HepG2 (cell line): ENCODE measurements around the gene ACBD6. TPM values are rescaled to one million over a fixed set of nuclear protein-coding genes. Genes with fewer than 3 reads are reported as not detected.

Source experiments
- ATAC-seq: fragments of 200-7000 bp; cut with Tn5 transposase; 3 replicates; pipeline ENCODE4 v1.9.1; 2020; ENCODE audit warnings: mild to moderate bottlenecking, moderate library complexity
- BruUV-seq: library from RNA; stranded (reverse); fragments of 400-500 nt; replicated peaks from 2 replicates; lab custom pipeline; 2021; lab: Mats Ljungman, UMichigan
- CTCF ChIA-PET: fragments of 300-600 bp; formaldehyde crosslinking; extraction: SDS; loops from one replicate; lab custom pipeline; 2021; ENCODE audit warnings: low total read pairs, inconsistent platforms, low intra/inter-chr PET ratio; lab: Yijun Ruan, JAX
- POLR2A ChIA-PET: fragments of 350-600 bp; sonication (Branson Sonifier 250); formaldehyde crosslinking; loops from one replicate; lab custom pipeline; 2020; ENCODE audit warnings: antibody characterized with exemption, inconsistent platforms; lab: Yijun Ruan, JAX
- DNase-seq: peaks from one replicate; pipeline ENCODE4 v3.0.0-alpha.2; 2015; ENCODE audit warnings: low spot score
- FAIRE-seq: peaks from 3 replicates; lab custom pipeline; 2011; peaks lifted over from hg19 to GRCh38; lab: Jason Lieb, UNC
- H2AFZ ChIP-seq: one replicate; pipeline ENCODE4 v1.6.1; 2011; ENCODE audit warnings: low read length, inconsistent platforms
- H3K27ac ChIP-seq: fragments of 300-600 bp; 3 replicates; pipeline ENCODE4 v1.8.0; 2011; ENCODE audit warnings: mixed run types, mild to moderate bottlenecking, mixed read lengths, low read length, inconsistent platforms; ENCODE audit not compliant: insufficient read depth; ENCODE audit errors: extremely low read length
- H3K27me3 ChIP-seq, 2 experiments: fragments of 200-600 bp in 1 of 2; 2 replicates in 1 of 2; 3 replicates in 1 of 2; pipeline versions ENCODE4 v1.6.0 to v1.8.0; 2011; ENCODE audit warnings: low read length in 2 of 2, mild to moderate bottlenecking in 2 of 2, moderate library complexity in 2 of 2, inconsistent platforms in 1 of 2; ENCODE audit not compliant: insufficient read depth in 2 of 2, control insufficient read depth in 1 of 2
- H3K36me3 ChIP-seq, 2 experiments: fragments of 200-600 bp in 1 of 2; replicated peaks in 1 of 2; 2 replicates in 1 of 2; 3 replicates in 1 of 2; pipeline versions ENCODE4 v1.5.1 to v1.8.0; 2011; ENCODE audit warnings: low read length in 2 of 2, inconsistent platforms in 1 of 2; ENCODE audit not compliant: insufficient read depth in 2 of 2, control insufficient read depth in 1 of 2
- H3K4me1 ChIP-seq: 2 replicates; pipeline ENCODE4 v1.5.1; 2012; ENCODE audit warnings: low read length, inconsistent platforms; ENCODE audit not compliant: insufficient read depth
- H3K4me2 ChIP-seq: 2 replicates; pipeline ENCODE4 v1.6.0; 2011; ENCODE audit warnings: low read depth, low read length, inconsistent platforms
- H3K4me3 ChIP-seq, 3 experiments: fragments of 200-600 bp in 1 of 3; sonication (generic), shearing (Covaris generic) in 1 of 3; replicated peaks in 1 of 3; 2 replicates each; pipeline ENCODE4 v1.5.1; 2011 to 2016; ENCODE audit warnings: low read length in 3 of 3, inconsistent platforms in 2 of 3, low read depth in 2 of 3, mild to moderate bottlenecking in 2 of 3, control low read depth in 1 of 3, mixed read lengths in 1 of 3; ENCODE audit not compliant: insufficient read depth in 1 of 3
- H3K79me2 ChIP-seq: one replicate; pipeline ENCODE4 v1.6.1; 2011; ENCODE audit warnings: low read length, inconsistent platforms; ENCODE audit not compliant: insufficient read depth
- H3K9ac ChIP-seq: 2 replicates; pipeline ENCODE4 v1.6.0; 2011; ENCODE audit warnings: mild to moderate bottlenecking, low read depth, low read length, inconsistent platforms; ENCODE audit not compliant: insufficient read depth
- H3K9me3 ChIP-seq: 2 replicates; pipeline ENCODE4 v1.5.1; 2012; ENCODE audit warnings: mild to moderate bottlenecking, low read length
- H4K20me1 ChIP-seq: 2 replicates; pipeline ENCODE4 v1.6.0; 2011; ENCODE audit warnings: inconsistent platforms, mild to moderate bottlenecking, low read length, moderate library complexity; ENCODE audit not compliant: insufficient read depth
- CEBPZ ChIP-seq: IDR thresholded peaks from 2 replicates; pipeline ENCODE4 v1.6.1; 2012; ENCODE audit warnings: low read length, improper control_type of control experiment
- DZIP1 ChIP-seq: sonication (generic); formaldehyde crosslinking; IDR thresholded peaks from 2 replicates; pipeline ENCODE4 v1.5.0; 2020; ENCODE audit warnings: mild to moderate bottlenecking, missing genetic modification reagents
- ETS1 ChIP-seq: sonication (generic); formaldehyde crosslinking; IDR thresholded peaks from 2 replicates; pipeline ENCODE4 v1.4.0; 2020; ENCODE audit warnings: missing genetic modification reagents
- GRHL1 ChIP-seq: sonication (generic); formaldehyde crosslinking; conservative IDR thresholded peaks from 2 replicates; pipeline ENCODE4 v1.8.0; 2022; ENCODE audit warnings: missing genetic modification reagents
- SP140L ChIP-seq: sonication (generic); formaldehyde crosslinking; IDR thresholded peaks from 2 replicates; pipeline ENCODE4 v1.4.0; 2020; ENCODE audit warnings: missing genetic modification reagents, borderline replicate concordance
- SRSF1 ChIP-seq: fragments of 200-400 bp; formaldehyde crosslinking; optimal IDR thresholded peaks from 2 replicates; pipeline ENCODE3; 2017; ENCODE audit warnings: mild to moderate bottlenecking, low read depth, low read length, moderate library complexity
- ZNF280D ChIP-seq: sonication (generic); formaldehyde crosslinking; IDR thresholded peaks from 2 replicates; pipeline ENCODE4 v1.5.1; 2020; ENCODE audit warnings: mild to moderate bottlenecking, missing genetic modification reagents
- ZNF629 ChIP-seq: sonication (generic); formaldehyde crosslinking; conservative IDR thresholded peaks from 2 replicates; pipeline ENCODE4 v1.5.0; 2020; ENCODE audit warnings: missing genetic modification reagents
- ZNF83 ChIP-seq: sonication (generic); formaldehyde crosslinking; IDR thresholded peaks from 2 replicates; pipeline ENCODE4 v1.4.0; 2020; ENCODE audit warnings: missing genetic modification reagents, mild to moderate bottlenecking, borderline replicate concordance
- ZNF841 ChIP-seq: sonication (generic); formaldehyde crosslinking; IDR thresholded peaks from 2 replicates; pipeline ENCODE4 v1.8.1; 2023; ENCODE audit warnings: missing genetic modification reagents, borderline replicate concordance
- WGBS: methylation state at CpG from one replicate; pipeline ENCODE4 v1.1.6; 2017; ENCODE audit warnings: low lambda C conversion rate; 5-methylcytosine and 5-hydroxymethylcytosine counted together
- in situ Hi-C: cut with HindIII; loops from 2 replicates; pipeline ENCODE4 v1.10.0; 2017; ENCODE audit warnings: low pct_unique_long_range_greater_than_20kb; ENCODE audit not compliant: extremely low pct_ligation_motif_present
- intact Hi-C: fragments of 100-400 bp; cut with micrococcal nuclease; formaldehyde crosslinking; loops from one replicate; pipeline ENCODE4 v1.10.0; 2022; ENCODE audit not compliant: unreplicated experiment
- polyA plus RNA-seq, 8 experiments: library from polyadenylated mRNA; depleted of rRNA in 3 of 8; stranded (reverse) in 7 of 8; unstranded in 1 of 8; fragments of >200 nt; fragmentation: Illumina TruSeq in 4 of 8; extraction: Trizol in 4 of 8; gene quantifications; 2 replicates each; pipeline versions ENCODE4 v1.2.1 to v1.2.3, GENCODE V29; 2011 to 2016; ENCODE audit warnings: low read depth in 4 of 8, missing spikeins in 1 of 8, mixed read lengths in 1 of 8; ENCODE audit not compliant: insufficient read depth in 1 of 8
- total RNA-seq, 5 experiments: library from RNA; depleted of rRNA; stranded (reverse); fragments of >200 nt; fragmentation: Illumina TruSeq; extraction: Trizol; gene quantifications; 2 replicates each; pipeline ENCODE4 v1.2.3, GENCODE V29; 2016; ENCODE audit warnings: low read depth in 1 of 5

ACBD6 gene
- total and polyA plus RNA-seq, 2 of the 13 experiments (the other 11 are each of a cell fraction or from before 2014, with no cell fraction given), result 33.5 to 47.2 TPM

- FAIRE-seq (no peak), ATAC-seq (peak; percentile 44), DNase-seq (peak; percentile 39)
- no peak overlapping the region for H2AFZ ChIP-seq
- WGBS, result 55% methylated on average over 11 of the region's 11 CpGs
- H3K9ac ChIP-seq, result no peak overlapping the region
- H3K36me3 ChIP-seq, result no peaks in the 10 kb centered on the region
- intact Hi-C loops, result loop anchor here (10.0 kb wide), 1 partner anchor 59 kb away; no protein-coding TSS in a partner anchor
- no peak overlapping the region for H3K4me2 ChIP-seq
- no peak overlapping the region for H3K27ac ChIP-seq
- no peaks in the 10 kb centered on the region for H3K79me2 ChIP-seq
- H4K20me1 ChIP-seq, result no peaks in the 10 kb centered on the region
- H3K4me1 ChIP-seq, result peaks cover 42% of the 10 kb centered on the region
- in situ Hi-C loops, result no loop called here
- no TSS peak for BruUV-seq
- H3K9me3 ChIP-seq, result no peaks in the 10 kb centered on the region
- ChIA-PET POLR2A (no interaction called here), CTCF (no interaction called here)
- no peak overlapping the region for H3K4me3 ChIP-seq
- H3K27me3 ChIP-seq, result peaks cover 0 to 33% of the 10 kb centered on the region in 2 experiments; a peak in 3 of 5 replicates
- no peak for TF ChIP-seq ETS1
- TF ChIP-seq SP140L, result no peak
- no peak for TF ChIP-seq ZNF83
- no peak for TF ChIP-seq ZNF280D (CRISPR knock-in tag)
- TF ChIP-seq DZIP1 (CRISPR knock-in tag), result no peak
- TF ChIP-seq CEBPZ, result no peak
- TF ChIP-seq ZNF841, result no peak
- peak; percentile 88 for TF ChIP-seq ZNF629 (CRISPR knock-in tag)
- TF ChIP-seq GRHL1, result no peak
- no peak for TF ChIP-seq SRSF1
Measured at GRCh38 chr1:180243517-180244221, 258.7 kb downstream of the ACBD6 start.
